Body of pancreas (tissue), 4 donors: ENCODE results near the gene TSPAN18.

Experiments used
- CTCF ChIP-seq, 7 experiments: fragments of 450-650 bp in 4 of 7; fragments of 200-600 bp in 3 of 7; sonication (generic) in 3 of 7; IDR thresholded peaks; one replicate each; pipeline ENCODE4 v1.5.1; 2016 to 2019; ENCODE audit warnings: antibody characterized with exemption in 7 of 7
- POLR2A ChIP-seq, 3 donors: fragments of 450-650 bp; IDR thresholded peaks; one replicate each; pipeline ENCODE4 v1.6.1; 2016; ENCODE audit warnings: antibody characterized with exemption in 3 of 3, mild to moderate bottlenecking in 2 of 3

- no peak for TF ChIP-seq CTCF (IDR thresholded peaks at IDR 0.05)
- no peak for TF ChIP-seq POLR2A (IDR thresholded peaks at IDR 0.05)
These were observed 71.3 kb downstream of the TSPAN18 start for GRCh38 chr11:44797886-44798606.
